Adrenal gland (tissue), 12 donors: ENCODE data around the gene MGME1. TPM values are rescaled to one million over a fixed set of nuclear protein-coding genes. Genes with fewer than 3 reads are reported as not detected.

Experiments used
- DNase-seq, 7 donors: peaks; one replicate each; pipeline ENCODE4 v3.0.0-alpha.2; 2019 to 2020
- H3K27ac ChIP-seq, 5 donors: fragments of 200-600 bp; sonication (generic) in 4 of 5; 1 replicate in 3 of 5; 2 replicates in 2 of 5; pipeline versions ENCODE4 v1.5.1 to v1.8.0; 2016 to 2020; ENCODE audit warnings: mild to moderate bottlenecking in 1 of 5
- H3K27me3 ChIP-seq: fragments of 200-600 bp; 2 replicates; pipeline ENCODE4 v1.8.0; 2021
- H3K36me3 ChIP-seq, 2 donors: fragments of 200-600 bp; replicated peaks in 1 of 2; 1 replicate in 1 of 2; 2 replicates in 1 of 2; pipeline versions ENCODE4 v1.5.1 to v1.8.0; 2018 to 2022
- H3K4me1 ChIP-seq, 2 donors: fragments of 200-600 bp; replicated peaks in 1 of 2; 1 replicate in 1 of 2; 2 replicates in 1 of 2; pipeline versions ENCODE4 v1.5.1 to v1.8.0; 2018 to 2021
- H3K4me3 ChIP-seq, 4 donors: fragments of 200-600 bp; sonication (generic) in 3 of 4; one replicate each; pipeline ENCODE4 v1.5.1; 2016 to 2018
- H3K9me3 ChIP-seq, 3 donors: fragments of 200-600 bp; sonication (generic) in 1 of 3; replicated peaks in 1 of 3; 1 replicate in 2 of 3; 2 replicates in 1 of 3; pipeline versions ENCODE4 v1.5.1 to v1.8.0; 2016 to 2021
- POLR2A ChIP-seq, 2 donors: fragments of 450-650 bp; IDR thresholded peaks; one replicate each; pipeline ENCODE4 v1.6.1; 2017; ENCODE audit warnings: antibody characterized with exemption in 2 of 2, mild to moderate bottlenecking in 2 of 2, moderate library complexity in 1 of 2
- WGBS, 4 donors: extraction: QIAGEN DNeasy Blood & Tissue Kit in 2 of 4; methylation state at CpG; one replicate each; pipeline versions ENCODE4 v1.1.5 to v1.1.7; 2013 to 2017; 5-methylcytosine and 5-hydroxymethylcytosine counted together
- intact Hi-C, 2 donors: fragments of 100-400 bp; cut with DNase I; formaldehyde crosslinking; loops; one replicate each; pipeline versions ENCODE4 v1.14.1 to v1.15.0; 2022 to 2023
- polyA plus RNA-seq, 3 donors: library from polyadenylated mRNA; stranded (reverse); fragments of 200-250 nt in 2 of 3; fragments of 350-450 nt in 1 of 3; fragmentation: Illumina TruSeq in 1 of 3; extraction: RNeasy Lipid Tissue Mini Kit (QIAGEN cat#74804) in 1 of 3; gene quantifications; one replicate each; pipeline ENCODE4 v1.2.3, GENCODE V29; 2013 to 2014
- total RNA-seq, 9 donors: library from RNA; depleted of rRNA in 4 of 9; stranded (reverse); fragments of >200 nt in 4 of 9; fragments of 120-200 nt in 1 of 9; fragmentation: NEBNext Ultra II Directional in 1 of 9; extraction: Animal tissue kit (Norgen Biotek cat#: 25700) in 1 of 9; gene quantifications; one replicate each; pipeline versions ENCODE4 v1.1.0 to v1.2.4, GENCODE V29; 2013 to 2023
- TF ChIP-seq, protein P1 (sequence below), 6 experiments: fragments of 450-650 bp in 4 of 6; fragments of 200-600 bp in 2 of 6; sonication (generic) in 1 of 6; IDR thresholded peaks; 1 replicate in 5 of 6; 2 replicates in 1 of 6; pipeline versions ENCODE4 v1.5.1 to v1.8.0; 2016 to 2021; ENCODE audit warnings: antibody characterized with exemption in 6 of 6, mild to moderate bottlenecking in 2 of 6, moderate library complexity in 1 of 6
- donor health status: healthy with polysubstance abuse.
- donor health status: Bipolar disorder and iron deficiency.
- donor health status: DM: yes; HTN: yes; CAD: no.
- donor health status: DM: no; HTN: no; CAD: no.
- donor health status: DM: no; HTN: no; CAD: no.
- donor health status: DM: yes; HTN: yes; CAD: no.

Gene MGME1
- total and polyA plus RNA-seq, 12 donors, result 11.0 to 30.0 (median 20.5) TPM

- Histone ChIP-seq H3K27me3 (no peaks in the 10 kb centered on the region), H3K36me3 (peaks cover 0 to 94% of the 10 kb centered on the region in 2 donors), H3K9me3 (no peaks in the 10 kb centered on the region), H3K4me1 (peaks cover 0 to 14% of the 10 kb centered on the region in 2 donors), H3K4me3 (no peak overlapping the region), H3K27ac (peak overlapping the region in 1 of 5 donors; percentile 4)
- TF ChIP-seq, protein P1, sequence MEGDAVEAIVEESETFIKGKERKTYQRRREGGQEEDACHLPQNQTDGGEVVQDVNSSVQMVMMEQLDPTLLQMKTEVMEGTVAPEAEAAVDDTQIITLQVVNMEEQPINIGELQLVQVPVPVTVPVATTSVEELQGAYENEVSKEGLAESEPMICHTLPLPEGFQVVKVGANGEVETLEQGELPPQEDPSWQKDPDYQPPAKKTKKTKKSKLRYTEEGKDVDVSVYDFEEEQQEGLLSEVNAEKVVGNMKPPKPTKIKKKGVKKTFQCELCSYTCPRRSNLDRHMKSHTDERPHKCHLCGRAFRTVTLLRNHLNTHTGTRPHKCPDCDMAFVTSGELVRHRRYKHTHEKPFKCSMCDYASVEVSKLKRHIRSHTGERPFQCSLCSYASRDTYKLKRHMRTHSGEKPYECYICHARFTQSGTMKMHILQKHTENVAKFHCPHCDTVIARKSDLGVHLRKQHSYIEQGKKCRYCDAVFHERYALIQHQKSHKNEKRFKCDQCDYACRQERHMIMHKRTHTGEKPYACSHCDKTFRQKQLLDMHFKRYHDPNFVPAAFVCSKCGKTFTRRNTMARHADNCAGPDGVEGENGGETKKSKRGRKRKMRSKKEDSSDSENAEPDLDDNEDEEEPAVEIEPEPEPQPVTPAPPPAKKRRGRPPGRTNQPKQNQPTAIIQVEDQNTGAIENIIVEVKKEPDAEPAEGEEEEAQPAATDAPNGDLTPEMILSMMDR (IDR thresholded peaks at IDR 0.05), result no peak
- no peak for TF ChIP-seq POLR2A (IDR thresholded peaks at IDR 0.05)
- 91 to 99% (median 94%) methylated on average over 2 of the region's 2 CpGs for WGBS, 4 donors
- intact Hi-C loops, result no loop called here
- no peak for DNase-seq
Observed at GRCh38 chr20:17948442-17948841, 20.4 kb upstream of the MGME1 start.

DNA sequence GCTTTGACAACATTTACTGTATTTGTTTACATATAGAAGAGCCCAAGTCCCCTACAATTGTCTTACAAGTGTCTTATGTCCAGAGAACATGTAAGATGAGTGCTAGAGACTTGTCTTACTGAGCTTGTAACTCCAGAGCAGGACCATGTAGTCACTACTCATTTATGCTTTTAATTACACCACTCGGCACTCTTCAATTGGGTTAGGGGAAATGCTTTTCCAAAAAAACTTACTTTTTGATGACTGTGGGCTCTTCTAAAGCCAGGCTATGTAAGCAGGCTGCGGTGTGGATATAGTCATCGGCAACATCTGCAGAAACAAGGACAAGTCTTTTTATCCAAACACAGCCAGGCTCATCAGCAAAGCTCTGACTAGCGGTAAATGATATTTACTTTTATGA, 18.9 kb upstream of the MGME1 start:
- WGBS, 4 donors, result 90 to 97% (median 95%) methylated on average over 4 of the region's 4 CpGs
- Histone ChIP-seq H3K27me3 (no peaks in the 10 kb centered on the region), H3K4me3 (no peak overlapping the region), H3K27ac (no peak overlapping the region), H3K4me1 (peaks cover 0 to 14% of the 10 kb centered on the region in 2 donors), H3K36me3 (peaks cover 0 to 97% of the 10 kb centered on the region in 2 donors), H3K9me3 (no peaks in the 10 kb centered on the region)
- TF ChIP-seq, protein P1 (IDR thresholded peaks at IDR 0.05), result no peak
- TF ChIP-seq POLR2A (IDR thresholded peaks at IDR 0.05), result no peak
- DNase-seq, result no peak
- intact Hi-C loops, result no loop called here

DNA sequence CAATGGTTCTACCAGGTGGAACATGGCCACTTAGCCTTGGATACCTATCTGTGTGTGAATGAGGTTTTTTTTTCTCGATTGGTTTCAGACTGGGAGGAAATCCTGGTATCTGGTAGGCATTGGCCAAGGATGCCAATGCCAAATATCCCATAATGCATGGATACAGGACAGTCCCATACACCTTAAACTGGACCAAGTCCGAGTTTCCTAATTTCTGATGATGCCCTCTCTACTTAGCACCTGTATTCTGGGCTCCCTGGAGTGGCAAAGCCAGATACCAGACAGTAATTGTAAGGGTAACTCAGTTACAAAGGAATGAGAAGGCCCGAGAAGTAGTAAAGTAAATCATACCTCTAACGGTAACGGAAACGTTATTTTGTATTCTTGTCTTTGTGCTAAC, 18.1 kb upstream of the MGME1 start:
- H3K4me1 ChIP-seq, result peaks cover 0 to 14% of the 10 kb centered on the region in 2 donors
- no peaks in the 10 kb centered on the region for H3K27me3 ChIP-seq
- intact Hi-C loops, result no loop called here
- 80 to 85% (median 81%) methylated on average over 6 of the region's 6 CpGs for WGBS, 4 donors
- no peaks in the 10 kb centered on the region for H3K9me3 ChIP-seq
- TF ChIP-seq POLR2A (IDR thresholded peaks at IDR 0.05), result no peak
- TF ChIP-seq, protein P1 (IDR thresholded peaks at IDR 0.05), result no peak
- peaks cover 0 to 94% of the 10 kb centered on the region in 2 donors for H3K36me3 ChIP-seq
- no peak overlapping the region for H3K27ac ChIP-seq
- DNase-seq, result no peak
- no peak overlapping the region for H3K4me3 ChIP-seq

- H3K4me3 ChIP-seq, result no peak overlapping the region
- H3K4me1 ChIP-seq, result peaks cover 0 to 14% of the 10 kb centered on the region in 2 donors
- H3K36me3 ChIP-seq, result peaks cover 0 to 93% of the 10 kb centered on the region in 2 donors
- TF ChIP-seq, protein P1 (IDR thresholded peaks at IDR 0.05), result no peak
- no peak for TF ChIP-seq POLR2A (IDR thresholded peaks at IDR 0.05)
- H3K9me3 ChIP-seq, result no peaks in the 10 kb centered on the region
- intact Hi-C loops, result no loop called here
- H3K27ac ChIP-seq, result no peak overlapping the region
- no peak for DNase-seq
- H3K27me3 ChIP-seq, result no peaks in the 10 kb centered on the region
- 78 to 81% (median 80%) methylated on average over 2 of the region's 2 CpGs for WGBS, 4 donors
Observed at GRCh38 chr20:17951323-17951722, 17.5 kb upstream of the MGME1 start.
